GDM1 (cell line): ENCODE data around the gene DBET.
"Not testable (repeated sequence)": the region's sequence is repeated elsewhere in the genome, so short reads cannot be mapped to it uniquely, and the experiment has no call there.

Experiments used
- DNase-seq: peaks from one replicate; lab custom pipeline; 2025; lab: John Stamatoyannopoulos, UW

The DBET gene

GRCh38 chr4:190049378-190050239 lies 14.7 kb upstream of the DBET start:
- DNase-seq = not testable (repeated sequence)

- DNase-seq = not testable (repeated sequence)
Observed at GRCh38 chr4:190058997-190059396, 5.3 kb upstream of the DBET start.

GRCh38 chr4:190064805-190065204 lies 503 bp downstream of the DBET start:
- not testable (repeated sequence) for DNase-seq

GRCh38 chr4:190068351-190068750 lies 4.0 kb downstream of the DBET start:
- not testable (repeated sequence) for DNase-seq

GRCh38 chr4:190093052-190093451 lies 28.8 kb downstream of the DBET start:
- not testable (repeated sequence) for DNase-seq

GRCh38 chr4:190094031-190094430 lies 29.7 kb downstream of the DBET start:
- DNase-seq = not testable (repeated sequence)

- not testable (repeated sequence) for DNase-seq
Observed at GRCh38 chr4:190095335-190095734, 31.0 kb downstream of the DBET start.

GRCh38 chr4:190099605-190100004 lies 35.3 kb downstream of the DBET start:
- not testable (repeated sequence) for DNase-seq

GRCh38 chr4:190101525-190101924 lies 37.2 kb downstream of the DBET start:
- not testable (repeated sequence) for DNase-seq

- not testable (repeated sequence) for DNase-seq
Observed at GRCh38 chr4:190106191-190106590, 41.9 kb downstream of the DBET start.

GRCh38 chr4:190106611-190107480 lies 42.5 kb downstream of the DBET start:
- DNase-seq = not testable (repeated sequence)

GRCh38 chr4:190107766-190108485 lies 43.6 kb downstream of the DBET start:
- not testable (repeated sequence) for DNase-seq

- DNase-seq = not testable (repeated sequence)
Observed at GRCh38 chr4:190108756-190109155, 44.5 kb downstream of the DBET start.

- not testable (repeated sequence) for DNase-seq
Observed at GRCh38 chr4:190109390-190110011, 45.2 kb downstream of the DBET start.

- DNase-seq = not testable (repeated sequence)
Observed at GRCh38 chr4:190110033-190110432, 45.7 kb downstream of the DBET start.

GRCh38 chr4:190110570-190111295 lies 46.4 kb downstream of the DBET start:
- not testable (repeated sequence) for DNase-seq

GRCh38 chr4:190112879-190113278 lies 48.6 kb downstream of the DBET start:
- DNase-seq = not testable (repeated sequence)

GRCh38 chr4:190114991-190115390 lies 50.7 kb downstream of the DBET start:
- not testable (repeated sequence) for DNase-seq
